Measurements from ENCODE around the gene NACA.

DNA sequence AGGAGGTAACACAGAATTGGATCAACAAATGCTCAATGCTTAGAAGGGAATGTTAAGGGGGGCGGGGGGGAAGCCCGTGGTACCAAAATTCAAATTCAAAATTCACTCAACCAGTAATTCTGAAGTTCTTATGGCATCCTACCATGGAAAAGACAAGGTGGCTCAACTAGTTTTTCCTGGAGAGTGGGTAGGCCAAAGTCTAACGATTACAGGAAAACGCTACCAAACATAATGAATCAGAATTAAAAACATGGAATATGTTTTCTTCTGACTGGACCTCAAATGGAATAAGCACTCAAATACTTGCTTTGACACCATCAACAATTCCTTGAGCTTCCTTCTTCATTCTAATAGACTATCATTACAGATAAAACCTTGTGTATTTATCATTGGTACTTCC lies 2.3 kb downstream of the NACA start:
- TF ChIP-seq, protein P1, sequence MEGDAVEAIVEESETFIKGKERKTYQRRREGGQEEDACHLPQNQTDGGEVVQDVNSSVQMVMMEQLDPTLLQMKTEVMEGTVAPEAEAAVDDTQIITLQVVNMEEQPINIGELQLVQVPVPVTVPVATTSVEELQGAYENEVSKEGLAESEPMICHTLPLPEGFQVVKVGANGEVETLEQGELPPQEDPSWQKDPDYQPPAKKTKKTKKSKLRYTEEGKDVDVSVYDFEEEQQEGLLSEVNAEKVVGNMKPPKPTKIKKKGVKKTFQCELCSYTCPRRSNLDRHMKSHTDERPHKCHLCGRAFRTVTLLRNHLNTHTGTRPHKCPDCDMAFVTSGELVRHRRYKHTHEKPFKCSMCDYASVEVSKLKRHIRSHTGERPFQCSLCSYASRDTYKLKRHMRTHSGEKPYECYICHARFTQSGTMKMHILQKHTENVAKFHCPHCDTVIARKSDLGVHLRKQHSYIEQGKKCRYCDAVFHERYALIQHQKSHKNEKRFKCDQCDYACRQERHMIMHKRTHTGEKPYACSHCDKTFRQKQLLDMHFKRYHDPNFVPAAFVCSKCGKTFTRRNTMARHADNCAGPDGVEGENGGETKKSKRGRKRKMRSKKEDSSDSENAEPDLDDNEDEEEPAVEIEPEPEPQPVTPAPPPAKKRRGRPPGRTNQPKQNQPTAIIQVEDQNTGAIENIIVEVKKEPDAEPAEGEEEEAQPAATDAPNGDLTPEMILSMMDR (IDR thresholded peaks at IDR 0.05) = no peak
- no peak for TF ChIP-seq POLR2A (IDR thresholded peaks at IDR 0.05)
